HG02938 (cell line): ENCODE results near the gene TDP2.
"Not testable (repeated sequence)": the region's sequence is repeated elsewhere in the genome, so short reads cannot be mapped to it uniquely, and the experiment has no call there.

Source experiments
- ATAC-seq: cut with Tn5 transposase; IDR thresholded peaks from one replicate; pipeline ENCODE4 v1.9.1; 2021; ENCODE audit warnings: mild to moderate bottlenecking, moderate library complexity; ENCODE audit not compliant: unreplicated experiment

The TDP2 gene

DNA sequence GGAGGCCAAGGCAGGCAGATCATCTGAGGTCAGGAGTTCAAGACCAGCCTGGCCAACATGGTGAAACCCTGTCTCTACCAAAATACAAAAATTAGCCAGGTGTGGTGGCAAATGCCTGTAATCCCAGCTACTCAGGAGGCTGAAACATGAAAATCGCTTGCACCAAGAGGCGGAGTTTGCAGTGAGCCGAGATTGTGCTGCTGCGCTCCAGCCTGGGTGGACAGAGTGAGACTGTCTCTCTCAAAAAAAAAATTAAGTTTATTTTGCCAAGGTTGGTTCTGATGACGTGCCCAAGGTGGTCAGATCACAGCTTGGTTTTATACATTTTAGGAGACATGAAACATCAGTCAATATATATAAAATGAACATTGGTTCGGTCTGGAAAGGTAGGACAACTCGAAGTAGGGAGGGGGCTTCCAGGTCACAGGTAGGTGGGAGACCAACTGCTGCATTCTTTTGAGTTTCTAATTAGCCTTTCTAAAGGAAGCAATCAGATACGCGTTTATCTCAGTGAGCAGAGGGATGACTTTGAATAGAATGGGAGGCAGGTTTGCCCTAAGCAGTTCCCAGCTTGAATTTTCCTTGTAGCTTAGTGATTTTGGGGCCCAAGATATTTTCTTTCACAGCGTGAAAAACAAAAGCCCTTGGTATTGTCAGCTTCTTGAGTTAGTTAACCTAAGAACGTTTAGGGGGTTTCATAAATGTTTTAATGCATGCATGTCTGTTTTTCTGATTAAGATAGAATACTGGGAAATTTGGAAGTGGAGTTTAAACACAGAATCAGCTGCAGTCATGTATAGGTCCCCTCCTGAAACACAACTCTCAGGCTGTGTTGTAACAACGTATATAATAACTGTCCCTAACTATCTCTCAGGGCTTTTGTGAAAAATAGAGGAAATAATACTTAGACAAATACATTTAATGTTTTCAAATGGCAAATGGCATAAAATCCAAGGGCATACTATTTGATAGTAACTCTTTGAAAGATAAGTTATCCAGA is 16.9 kb upstream of the TDP2 start:
- ATAC-seq: no peak

DNA sequence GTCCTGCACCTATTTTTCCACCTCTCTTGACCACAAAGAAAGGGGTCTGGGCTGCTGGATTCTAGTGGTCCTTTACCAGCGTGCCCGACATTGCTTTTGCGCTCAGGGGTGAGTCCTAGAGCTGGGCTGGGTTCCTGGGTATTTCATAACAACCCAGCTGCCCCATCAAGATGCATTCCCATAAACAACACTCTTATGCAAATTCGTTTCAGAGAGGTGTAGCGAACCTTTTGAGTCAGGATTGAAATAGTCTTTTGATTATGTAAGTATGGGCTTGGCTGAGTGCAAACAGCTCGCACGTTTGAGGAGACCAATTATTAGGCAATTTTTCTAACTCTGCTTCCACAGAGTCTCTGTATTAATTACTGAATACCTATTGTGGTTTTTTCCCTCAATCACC is 13.9 kb upstream of the TDP2 start:
- no peak for ATAC-seq

DNA sequence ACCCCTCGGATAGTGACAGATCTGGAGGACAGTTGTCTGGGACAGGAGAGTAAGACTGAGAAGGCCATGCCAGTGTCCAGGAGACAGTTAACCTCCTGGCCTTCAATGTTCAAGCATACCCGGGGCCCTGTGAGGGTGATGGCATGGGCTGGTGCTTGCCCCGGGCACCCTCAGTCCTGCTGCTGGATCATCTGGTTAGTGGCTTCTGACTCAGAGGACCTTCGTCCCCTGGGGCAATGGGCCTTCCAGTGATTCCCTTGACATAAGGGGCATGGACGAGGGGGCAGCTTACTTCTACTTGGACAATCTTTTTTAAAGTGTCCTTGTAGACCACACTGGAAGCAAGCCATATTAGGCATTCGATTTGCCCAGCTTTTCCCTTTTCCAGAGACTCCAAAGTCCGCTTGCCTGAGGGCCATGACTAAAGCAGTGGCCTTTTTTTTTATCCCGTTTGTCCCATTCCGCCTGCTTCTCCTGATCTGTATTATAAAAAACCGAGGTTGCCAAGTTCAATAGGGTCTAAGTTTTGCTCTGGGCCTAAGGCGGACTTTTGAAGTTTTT is 12.2 kb upstream of the TDP2 start:
- ATAC-seq: not testable (repeated sequence)

DNA sequence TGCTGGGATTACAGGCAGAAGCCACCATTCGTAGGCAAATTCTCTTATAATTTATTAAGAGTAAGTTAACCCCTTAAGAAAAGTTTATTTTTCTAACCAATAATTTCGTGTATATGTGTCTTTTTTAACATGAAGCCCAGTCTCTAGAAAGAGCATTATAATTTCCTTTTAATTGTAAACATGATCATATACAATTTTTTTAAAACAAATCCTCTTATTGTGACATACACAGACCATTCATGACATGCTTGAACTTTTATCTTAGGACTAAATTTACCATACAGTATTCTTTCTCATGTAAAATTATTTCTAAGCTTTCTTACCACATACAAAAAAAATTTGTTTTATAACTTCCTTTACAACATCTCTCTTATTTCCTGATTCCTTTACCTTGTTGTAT is 6.9 kb upstream of the TDP2 start:
- no peak for ATAC-seq

DNA sequence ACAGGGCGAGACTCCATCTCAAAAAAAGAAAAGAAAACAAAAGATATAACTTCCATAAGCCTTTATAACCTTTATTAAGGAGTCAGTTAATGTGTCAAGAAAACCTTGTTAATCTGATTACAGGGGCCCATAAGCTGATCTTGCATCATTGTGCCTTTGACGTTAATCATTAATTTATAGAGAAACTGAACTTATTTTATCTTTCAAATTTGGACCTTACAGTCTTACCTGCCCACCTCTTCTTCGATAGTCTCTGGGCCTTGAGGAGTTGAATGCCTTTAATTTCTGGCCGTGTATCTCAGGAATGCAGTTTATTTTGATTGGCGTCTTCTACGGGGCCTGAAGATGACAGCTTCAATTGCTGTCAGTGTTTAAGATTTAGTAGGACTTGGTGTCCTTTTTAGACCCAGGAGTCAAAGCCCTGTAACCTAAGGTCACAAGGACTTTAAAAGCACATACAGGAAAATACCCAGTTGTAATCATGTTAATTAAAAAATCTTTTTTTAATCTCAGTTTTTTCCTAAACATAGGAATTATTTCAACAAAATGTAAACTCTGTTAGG is 6.0 kb upstream of the TDP2 start:
- ATAC-seq: no peak

DNA sequence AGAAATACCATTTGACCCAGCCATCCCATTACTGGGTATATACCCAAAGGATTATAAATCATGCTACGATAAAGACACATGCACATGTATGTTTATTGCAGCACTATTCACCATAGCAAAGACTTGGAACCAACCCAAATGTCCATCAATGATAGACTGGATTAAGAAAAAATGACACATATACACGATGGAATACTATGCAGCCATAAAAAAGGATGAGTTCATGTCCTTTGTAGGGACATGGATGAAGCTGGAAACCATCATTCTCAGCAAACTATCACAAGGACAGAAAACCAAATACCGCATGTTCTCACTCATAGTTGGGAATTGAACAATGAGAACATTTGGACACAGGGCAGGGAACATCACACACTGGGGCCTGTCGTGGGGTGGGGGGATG is 4.4 kb upstream of the TDP2 start:
- not testable (repeated sequence) for ATAC-seq

DNA sequence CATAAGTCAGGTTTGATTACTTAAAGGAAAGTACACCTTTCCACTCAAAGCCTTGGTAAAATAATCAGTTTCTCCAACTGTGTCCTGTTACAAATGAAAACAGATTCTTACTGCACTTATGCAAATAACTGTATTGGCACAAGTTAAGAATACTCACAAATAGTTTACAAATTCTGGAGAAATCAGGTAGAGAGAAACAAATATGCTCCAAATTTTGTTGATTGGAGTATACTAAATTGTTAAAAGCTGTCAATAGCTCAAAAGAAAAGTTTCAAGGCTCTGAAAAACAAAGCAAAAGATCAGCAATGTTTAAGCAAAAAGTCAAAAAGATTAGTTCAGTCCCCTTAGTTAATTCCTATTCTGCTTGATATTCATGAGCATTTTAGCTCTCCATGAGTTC is 3.8 kb upstream of the TDP2 start:
- ATAC-seq: not testable (repeated sequence)

DNA sequence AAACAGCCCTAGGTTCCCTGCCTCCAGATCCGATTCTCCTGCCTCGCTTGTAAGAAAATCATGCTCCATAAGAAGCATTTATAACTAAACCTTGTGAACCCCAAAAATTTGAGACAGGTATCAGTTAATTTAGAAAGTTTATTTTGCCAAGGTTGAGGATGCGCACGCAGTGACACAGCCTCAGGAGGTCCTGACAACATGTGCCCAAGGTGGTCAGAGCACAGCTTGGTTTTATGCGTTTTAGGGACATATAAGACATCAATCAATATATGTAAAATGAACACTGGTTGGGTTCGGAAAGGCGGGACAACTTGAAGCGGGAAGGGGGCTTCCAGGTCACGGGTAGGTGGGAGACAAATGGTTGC is 2.3 kb upstream of the TDP2 start:
- no peak for ATAC-seq

GRCh38 chr6:24668066-24668996 is 1.6 kb upstream of the TDP2 start:
- ATAC-seq: not testable (repeated sequence)

- peak; percentile 1 for ATAC-seq
These were observed 692 bp upstream of the TDP2 start for GRCh38 chr6:24667378-24667803.

GRCh38 chr6:24666097-24666640 is 530 bp downstream of the TDP2 start:
- peak; percentile 46 for ATAC-seq

- no peak for ATAC-seq
These were observed 2.4 kb downstream of the TDP2 start for GRCh38 chr6:24664046-24664987.

DNA sequence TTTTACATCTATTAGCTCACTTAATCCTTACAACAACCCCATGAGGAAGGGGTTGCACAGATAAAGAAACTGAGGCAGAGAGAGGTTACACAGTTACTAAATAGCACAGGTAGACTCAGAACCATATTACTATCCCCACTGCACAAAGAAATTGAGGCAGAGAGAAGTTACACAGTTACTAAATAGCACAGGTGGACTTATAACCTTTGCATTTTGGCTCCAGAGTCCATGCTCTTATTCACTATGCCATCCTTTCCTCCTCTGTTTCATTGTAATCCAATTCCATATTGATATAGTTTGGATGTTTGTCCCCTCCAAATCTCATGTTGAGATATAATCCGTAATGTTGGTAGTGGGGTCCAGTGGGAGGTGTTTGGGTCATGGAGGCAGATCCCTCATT is 3.5 kb downstream of the TDP2 start:
- no peak for ATAC-seq

- no peak for ATAC-seq
These were observed 4.5 kb downstream of the TDP2 start for GRCh38 chr6:24662236-24662635.

GRCh38 chr6:24661759-24662158 is 4.9 kb downstream of the TDP2 start:
- not testable (repeated sequence) for ATAC-seq

DNA sequence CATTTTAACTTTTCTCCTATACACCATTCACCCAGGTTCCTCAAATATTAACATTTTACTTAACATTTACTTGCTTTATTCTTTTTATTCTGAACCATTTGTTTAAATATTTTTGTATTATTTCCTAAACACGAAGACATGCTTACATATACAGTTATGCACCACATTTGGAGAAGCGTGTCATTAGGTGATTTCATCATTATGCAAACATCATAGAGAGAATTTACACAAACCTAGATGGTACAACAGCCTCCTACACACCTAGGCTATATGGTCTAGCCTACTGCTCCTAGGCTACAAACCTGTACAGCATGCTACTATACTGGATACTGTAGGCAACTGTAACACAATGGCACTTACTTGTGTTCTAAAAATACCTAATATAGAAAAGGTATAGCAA is 6.6 kb downstream of the TDP2 start:
- no peak for ATAC-seq

- no peak for ATAC-seq
These were observed 7.1 kb downstream of the TDP2 start for GRCh38 chr6:24659561-24659960.

- no peak for ATAC-seq
These were observed 7.8 kb downstream of the TDP2 start for GRCh38 chr6:24658573-24659560.
